Fibroblast of peridontal ligament (primary cell): ENCODE measurements around the gene NRF1.

Experiments
- DNase-seq: peaks from one replicate; pipeline ENCODE4 v3.0.0-alpha.2; 2010; ENCODE audit errors: extremely low read depth

The NRF1 gene

GRCh38 chr7:129739427-129739826 is 127.9 kb downstream of the NRF1 start:
- no peak for DNase-seq

GRCh38 chr7:129740574-129741410 is 129.3 kb downstream of the NRF1 start:
- DNase-seq: no peak

GRCh38 chr7:129741743-129742213 is 130.3 kb downstream of the NRF1 start:
- DNase-seq: no peak

- no peak for DNase-seq
Measured at GRCh38 chr7:129742256-129742655, 130.7 kb downstream of the NRF1 start.

DNA sequence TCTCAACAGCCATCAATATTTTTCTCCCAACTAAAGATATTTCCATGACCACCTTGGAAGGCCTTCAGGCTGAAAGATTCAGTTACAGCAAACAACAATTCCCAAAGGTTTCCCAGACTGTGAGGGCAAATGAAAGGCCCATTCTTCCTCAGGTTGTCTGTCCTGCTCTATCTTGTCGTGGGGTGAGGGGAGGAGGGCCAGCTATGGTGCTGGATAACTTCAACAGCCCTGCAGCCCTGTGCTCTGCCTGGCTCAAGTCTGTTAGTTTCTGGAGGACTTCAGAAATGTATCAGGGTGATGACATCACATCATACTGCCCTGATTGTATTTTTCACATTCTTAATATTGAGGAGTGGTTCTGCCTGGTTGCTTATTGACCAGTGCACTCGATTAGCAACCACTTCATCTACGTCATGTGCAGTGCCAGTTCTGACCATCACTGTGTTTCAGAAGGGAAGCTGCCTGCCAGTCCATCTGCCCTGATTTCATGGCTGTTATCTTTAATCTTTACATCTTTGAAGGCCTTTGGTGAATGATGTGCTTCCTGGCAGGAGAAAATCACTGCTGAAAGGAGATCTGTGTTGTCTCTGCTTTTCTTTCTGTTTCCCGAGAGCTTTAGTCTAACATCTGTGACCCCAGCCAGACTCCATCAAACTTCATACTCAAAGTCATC is 135.5 kb downstream of the NRF1 start:
- DNase-seq: no peak

GRCh38 chr7:129748356-129749109 is 137.0 kb downstream of the NRF1 start:
- DNase-seq: peak; percentile 74

DNA sequence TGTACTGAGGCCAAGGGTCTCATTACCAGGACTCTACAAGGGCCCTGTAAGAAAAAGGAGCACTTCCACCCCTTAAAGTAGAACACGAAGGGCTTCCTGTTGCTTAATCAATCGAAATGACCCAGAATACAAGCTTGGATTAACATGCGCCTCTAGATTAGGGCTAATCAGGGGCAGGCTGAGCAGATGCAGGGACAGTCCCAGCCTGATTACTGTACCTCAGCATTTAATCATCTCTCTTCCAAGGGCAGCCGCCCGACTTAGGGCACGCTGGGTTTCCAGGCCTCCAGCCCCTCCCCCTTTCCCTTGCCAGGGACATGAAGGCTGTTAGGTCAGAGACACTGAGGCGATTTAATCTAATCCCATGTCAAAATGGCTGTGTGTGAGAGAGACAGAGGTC is 138.6 kb downstream of the NRF1 start:
- DNase-seq: no peak

DNA sequence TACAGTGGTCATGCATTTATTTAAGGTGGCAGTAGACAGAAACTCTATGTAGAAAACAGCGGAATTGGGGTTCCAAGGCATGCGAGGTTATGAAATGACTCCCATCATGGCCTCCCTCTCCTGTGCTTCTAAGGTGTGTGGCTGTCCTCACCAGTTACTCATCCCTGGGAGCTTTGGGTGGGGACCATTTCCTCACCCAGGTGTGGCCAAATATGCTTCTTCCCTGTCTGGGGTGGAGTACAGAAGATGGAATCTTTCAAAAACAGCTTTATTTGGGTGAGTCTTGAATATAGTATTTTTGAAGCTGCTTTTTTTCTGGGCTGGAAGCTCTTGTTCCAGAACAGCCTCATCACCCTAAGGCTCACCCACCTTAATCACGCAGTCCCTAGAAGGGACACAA is 139.0 kb downstream of the NRF1 start:
- no peak for DNase-seq

- DNase-seq: no peak
Measured at GRCh38 chr7:129751916-129752315, 140.4 kb downstream of the NRF1 start.

DNA sequence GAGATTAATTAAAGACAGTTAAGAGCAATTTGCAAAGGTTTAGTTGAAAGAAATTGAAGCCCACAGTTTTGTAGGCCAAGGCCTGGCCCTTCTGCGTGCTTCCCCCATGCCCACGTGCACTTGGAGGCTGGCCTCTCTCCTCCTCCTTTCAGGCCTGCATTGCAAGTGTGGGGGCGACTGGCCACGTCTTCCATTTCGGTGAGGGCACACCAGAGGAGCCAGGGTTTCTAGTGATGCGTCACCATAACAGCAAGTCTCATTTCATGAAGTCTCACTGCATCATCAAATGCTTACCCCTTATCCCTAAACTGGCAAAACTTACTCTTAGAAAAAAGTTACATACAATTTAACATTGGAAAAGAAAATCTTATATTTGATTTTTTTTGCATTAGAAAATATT is 141.2 kb downstream of the NRF1 start:
- DNase-seq: no peak

DNA sequence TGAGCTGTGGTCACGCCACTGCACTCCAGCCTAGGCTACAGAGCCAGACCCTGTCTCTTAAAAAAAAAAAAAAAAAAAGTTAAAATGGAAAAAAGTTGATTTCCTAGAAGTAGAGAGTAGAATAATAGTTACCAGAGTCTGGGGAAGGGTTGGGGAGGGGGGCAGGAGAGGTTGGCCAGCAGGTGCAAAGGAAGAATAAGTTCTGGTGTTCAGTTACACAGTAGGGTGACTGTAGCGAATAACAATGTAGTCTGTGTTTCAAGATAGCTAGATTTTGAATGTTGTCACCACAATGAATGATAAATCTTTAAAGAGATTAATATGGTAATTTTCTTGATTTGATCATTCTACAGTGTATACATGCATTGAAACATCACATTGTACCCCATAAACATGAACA is 142.9 kb downstream of the NRF1 start:
- DNase-seq: no peak

DNA sequence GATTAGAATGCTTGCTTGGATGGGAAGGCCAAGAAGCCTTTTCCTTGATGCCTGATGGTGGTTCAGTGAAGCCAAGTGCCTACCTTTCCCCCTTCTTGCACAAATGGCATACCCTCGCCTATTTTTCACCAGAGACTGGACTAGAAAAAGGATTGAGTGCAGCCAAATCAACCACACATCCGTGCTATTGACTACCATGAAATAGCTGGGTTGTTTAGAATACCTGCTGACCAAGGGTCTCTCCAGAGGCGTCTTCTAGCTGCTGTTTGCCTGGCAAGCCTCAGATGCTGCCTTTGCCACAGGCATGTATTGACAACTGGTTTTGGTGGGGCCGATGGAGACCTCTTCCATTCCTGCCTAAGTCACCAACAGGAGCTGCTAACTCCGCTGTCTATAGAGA is 146.5 kb downstream of the NRF1 start:
- no peak for DNase-seq

DNA sequence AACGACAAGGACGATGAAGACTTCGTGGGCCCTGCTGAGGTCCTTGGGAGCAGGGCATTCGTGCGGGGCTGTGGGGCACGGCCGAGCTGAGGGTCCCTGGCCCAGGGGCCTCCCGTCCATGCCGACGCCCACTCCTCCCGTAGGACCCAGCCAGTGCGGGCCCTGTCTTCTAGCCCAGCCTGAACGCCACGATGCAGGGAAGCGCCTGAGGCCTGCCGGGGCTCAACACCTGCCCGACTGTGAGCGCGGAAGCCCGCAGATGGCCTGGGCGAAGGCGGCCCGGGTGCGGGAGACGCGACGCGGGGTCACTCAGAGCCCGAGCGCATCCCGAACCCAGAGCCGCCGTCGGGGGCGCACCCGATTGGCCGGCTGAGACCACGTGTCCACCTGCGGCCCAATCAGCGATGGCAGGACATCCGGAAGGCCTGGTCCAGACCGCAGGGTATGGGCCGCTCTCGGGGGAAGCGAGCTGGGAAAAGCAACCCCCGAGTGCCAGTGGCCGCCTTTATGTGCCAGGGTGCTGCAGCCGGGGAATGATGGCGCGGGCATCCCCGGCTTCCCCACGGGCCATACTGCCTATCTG is 151.0 kb downstream of the NRF1 start:
- no peak for DNase-seq

DNA sequence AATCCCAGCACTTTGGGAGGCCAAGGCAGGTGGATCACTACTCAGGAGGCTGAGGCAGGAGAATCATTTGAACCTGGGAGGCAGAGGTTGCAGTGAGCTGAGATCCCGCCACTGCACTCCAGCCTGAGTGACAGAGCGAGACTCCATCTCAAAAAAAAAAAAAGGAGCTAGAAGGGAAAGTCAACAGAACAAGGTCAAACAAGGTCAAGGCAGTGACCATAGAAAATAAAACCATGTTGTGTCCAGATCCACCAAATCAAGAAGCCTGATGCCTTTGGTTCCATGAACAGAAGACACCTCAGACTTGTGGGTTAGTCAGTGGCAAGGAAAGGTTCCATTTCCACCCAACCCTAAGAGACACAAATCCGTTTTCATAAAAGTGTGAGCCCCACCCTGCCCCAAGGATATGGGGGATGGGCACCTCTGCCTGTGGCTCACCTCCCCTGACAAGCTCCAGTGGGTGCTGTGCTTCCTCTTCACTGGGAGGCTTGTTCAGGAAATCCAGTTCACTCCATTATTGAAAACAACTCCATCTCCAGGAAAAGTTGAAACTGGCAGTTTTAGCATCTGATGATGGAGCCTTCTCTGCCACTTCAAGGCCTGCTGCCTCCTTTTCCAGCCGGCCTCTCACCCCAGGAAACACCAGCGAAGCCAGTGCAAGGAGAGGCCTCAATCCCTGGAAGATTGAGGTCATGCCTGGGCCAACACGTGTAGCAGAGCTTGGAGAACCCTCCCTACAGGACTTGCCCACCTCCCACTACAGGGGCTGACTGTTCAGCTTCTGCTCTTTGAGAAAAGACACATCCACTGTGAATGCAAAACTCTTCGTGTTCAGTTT is 152.9 kb downstream of the NRF1 start:
- no peak for DNase-seq

DNA sequence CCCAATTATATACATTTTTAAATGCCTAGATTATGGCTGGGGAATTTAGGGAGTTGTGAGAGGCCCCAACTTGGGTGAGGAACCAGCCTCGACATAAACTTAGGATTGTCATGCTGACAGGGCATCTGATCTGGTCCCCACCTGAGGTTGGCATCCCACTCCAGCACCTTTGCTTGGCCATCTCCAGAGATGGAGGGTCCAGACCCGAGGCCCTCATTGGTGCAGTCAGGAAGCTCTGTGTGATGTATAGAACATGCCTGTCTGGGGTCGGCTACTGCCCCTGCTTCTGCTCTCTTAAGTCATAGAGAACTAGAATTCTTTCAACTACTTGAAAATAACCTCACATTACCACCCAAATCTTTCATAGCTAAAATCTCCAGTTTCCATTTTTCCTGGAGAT is 153.8 kb downstream of the NRF1 start:
- no peak for DNase-seq

- DNase-seq: no peak
Measured at GRCh38 chr7:129767120-129768015, 155.8 kb downstream of the NRF1 start.

DNA sequence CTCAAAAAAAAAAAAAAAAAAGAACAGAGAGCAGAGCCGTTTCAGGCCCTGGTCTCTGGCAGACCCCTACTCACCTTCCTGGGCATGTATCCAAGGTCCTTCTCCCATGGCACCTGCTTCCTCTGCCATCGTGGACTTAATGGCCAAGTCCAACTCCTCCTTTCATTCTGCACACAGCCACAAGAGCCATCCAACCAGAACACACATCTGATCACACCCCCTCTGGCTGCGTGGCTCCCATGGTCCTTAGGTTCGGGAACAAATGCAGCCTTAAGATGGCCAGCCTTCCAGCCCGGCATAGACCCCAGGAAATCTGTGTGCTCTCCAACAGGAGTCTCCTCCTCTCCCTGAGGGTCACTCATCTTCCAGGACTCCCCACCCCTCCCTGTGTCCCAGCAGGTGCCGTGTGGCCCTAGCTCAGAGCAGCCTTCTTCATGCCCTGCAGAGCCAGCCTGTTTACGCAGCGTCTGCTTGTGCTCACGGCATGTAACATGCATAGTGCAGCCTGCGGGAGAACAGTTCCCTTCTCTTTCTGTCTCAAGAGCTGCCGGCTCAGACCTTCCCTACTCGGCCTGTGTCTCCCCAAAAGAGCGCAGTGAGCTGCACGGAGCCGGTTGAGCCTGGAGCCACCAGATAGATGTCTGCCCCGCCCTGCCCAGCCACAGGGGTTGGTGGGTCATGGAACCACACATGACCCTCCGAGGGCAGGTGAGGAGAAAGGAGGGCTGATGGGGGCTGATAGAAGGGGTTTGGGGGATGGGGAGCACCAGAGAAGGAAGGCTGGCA is 157.3 kb downstream of the NRF1 start:
- DNase-seq: no peak

GRCh38 chr7:129769400-129769774 is 157.9 kb downstream of the NRF1 start:
- no peak for DNase-seq
